HG03469 (cell line): ENCODE data around the gene APOB.
"Not testable (repeated sequence)": the region's sequence is repeated elsewhere in the genome, so short reads cannot be mapped to it uniquely, and the experiment has no call there.

ENCODE experiments used
- ATAC-seq: cut with Tn5 transposase; IDR thresholded peaks from one replicate; pipeline ENCODE4 v1.9.1; 2021; ENCODE audit warnings: mild to moderate bottlenecking, moderate library complexity, moderate number of reproducible peaks; ENCODE audit not compliant: unreplicated experiment

The APOB gene

DNA sequence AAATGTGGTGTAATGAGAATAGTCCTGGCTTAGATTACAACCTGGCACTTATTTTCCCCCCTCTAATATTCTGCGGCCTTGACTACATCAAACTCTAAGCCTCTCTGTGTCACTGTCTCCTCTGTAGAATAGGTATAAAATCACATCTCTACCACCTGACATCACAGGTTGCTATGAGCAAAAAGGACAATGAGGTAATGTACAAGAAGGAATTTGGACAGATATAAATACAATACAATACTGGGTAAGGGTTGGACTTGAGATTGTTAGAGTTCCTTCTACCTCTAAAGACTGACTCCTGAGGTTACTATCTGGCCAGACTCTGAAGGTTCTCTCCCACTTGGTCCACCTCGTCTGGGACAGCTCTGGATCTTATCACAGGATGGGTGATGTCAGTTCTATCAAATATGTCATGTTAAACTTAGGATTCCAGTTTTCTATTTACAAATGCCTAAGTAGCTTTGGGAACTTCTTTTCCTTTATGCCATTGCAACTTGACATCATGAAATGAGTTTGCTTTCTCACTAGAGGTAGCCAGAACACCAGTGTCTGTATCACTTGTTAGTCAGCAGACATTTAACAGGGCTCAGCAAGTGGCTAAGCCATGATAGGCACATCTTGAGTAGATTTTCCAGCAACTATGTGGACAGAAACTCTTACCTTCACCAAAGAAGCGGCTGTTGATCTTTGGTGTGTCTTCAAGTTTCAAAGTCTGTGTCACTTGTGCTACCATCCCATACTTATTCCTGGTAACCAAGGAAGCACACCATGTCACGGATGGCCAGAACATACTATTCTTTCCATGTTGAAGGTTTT, 9.5 kb downstream of the APOB start:
- ATAC-seq, result no peak

DNA sequence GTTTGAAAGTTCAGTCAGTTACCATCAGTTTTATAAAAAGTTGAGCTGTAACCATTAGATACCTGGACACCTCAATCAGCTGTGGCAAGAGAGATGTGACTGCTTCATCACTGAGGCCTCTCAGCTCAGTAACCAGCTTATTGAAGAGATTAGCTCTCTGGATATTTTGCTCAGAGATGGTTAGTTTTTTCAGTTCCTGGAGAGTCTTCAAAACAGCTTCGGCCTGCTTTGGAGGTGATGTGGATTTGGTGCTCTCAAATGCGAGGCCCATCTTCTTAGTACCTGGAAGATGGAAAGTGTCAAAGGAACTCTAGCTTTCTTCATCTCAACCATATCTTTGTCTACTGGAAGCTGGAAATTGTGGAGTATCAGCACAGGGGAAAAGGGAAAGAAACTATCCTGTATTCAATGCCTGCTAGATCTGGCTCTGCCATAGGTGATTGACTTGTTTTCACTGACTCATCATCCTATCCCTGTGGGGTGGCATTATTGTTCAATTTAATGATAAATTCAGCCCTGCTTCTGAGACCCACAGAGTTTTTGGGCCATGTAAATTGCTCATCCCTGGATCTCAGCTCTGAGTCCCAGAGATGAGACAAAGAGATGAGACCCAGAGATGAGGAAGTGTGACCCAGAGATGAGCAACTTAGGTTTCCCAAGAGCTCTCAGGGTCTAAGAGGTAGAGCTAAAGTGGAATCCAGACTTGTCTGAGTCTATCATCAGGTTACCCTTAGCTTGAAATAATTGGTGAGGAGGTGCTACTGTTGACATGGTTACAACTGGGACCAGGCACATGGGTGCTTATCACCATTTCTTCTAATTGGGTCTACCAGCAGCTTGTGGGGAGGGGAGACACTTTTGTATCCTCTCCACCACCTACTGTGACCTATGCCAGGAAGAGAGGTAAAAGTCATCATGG, 10.4 kb downstream of the APOB start:
- no peak for ATAC-seq

DNA sequence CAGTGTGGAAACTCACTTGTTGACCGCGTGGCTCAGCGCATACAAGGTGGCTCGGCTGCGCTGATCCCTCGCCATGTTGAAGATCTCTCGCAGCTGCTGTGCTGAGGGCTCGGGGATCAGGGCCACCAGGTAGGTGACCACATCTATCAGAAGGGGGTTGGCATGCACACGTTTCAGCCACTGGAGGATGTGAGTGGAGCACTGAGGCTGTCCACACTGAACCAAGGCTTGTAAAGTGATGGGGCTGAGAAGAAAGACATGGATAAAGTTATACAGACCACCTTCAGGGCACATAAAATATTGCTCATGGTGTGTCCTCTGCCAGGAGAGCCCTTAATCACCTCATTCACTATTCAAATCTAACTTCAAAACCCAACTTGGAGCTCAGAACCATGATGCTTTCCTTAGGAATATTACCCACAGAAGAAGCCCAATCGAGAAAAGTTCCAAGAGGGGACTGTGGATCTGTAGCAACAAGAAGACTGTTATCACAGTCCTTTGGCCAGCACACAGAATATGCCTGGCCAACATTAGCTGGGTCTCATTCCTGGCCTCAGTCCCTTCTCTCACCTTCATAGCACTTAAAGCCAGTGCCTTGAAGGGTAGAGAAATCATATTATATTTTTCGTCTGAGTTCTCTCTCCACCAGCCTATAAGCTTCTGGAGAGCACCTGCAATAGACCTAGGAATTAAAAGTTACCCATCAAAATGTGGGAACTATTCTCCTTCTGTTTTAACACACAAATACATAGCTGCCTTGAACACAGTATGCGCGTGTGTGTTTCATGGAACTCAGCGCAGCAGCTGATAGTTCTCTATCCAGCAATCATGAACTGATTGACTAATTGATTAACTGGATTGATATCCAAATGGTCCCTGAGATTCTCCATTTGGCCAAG, 11.3 kb downstream of the APOB start:
- no peak for ATAC-seq

DNA sequence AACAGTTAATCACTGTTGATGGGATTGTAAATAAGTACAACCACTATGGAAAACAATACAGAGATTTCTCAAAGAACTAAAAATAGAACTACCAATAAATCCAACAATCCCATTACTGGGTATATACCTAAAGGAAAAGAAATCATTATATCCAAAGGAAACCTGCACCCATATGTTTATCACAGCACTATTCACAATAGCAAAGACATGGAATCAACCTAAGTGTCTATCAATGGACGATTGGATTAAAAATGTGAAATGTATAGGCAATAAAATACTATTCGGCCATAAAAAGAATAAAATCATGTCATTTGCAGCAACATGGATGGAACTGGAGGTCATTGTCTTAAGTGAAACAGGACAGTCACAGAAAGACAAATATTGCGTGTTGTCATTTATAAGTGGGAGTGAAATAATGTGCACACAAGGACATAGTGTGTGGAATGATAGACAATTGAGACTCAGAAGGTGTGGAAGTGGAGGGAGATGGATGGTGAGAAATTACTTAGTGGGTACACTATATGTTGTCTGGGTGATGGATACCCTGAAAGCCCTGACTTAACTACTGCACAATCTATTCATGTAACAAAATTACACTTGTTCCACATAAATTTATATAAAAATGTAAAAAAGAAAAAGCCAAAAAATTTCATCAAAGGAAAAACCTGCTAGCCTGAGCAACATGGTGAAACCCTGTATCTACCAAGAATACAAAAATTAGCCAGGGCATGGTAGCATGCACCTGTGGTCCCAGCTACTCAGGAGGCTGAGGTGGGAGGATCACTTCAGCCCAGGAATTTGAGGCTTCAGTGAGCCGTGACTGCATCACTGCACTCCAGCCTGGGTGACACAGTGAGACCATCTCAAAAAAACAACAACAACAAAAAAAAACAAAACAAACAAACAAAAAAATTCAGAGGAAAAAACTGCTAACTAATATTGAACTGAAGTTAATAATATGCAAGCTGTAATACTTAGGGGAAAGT, 12.6 kb downstream of the APOB start:
- no peak for ATAC-seq

DNA sequence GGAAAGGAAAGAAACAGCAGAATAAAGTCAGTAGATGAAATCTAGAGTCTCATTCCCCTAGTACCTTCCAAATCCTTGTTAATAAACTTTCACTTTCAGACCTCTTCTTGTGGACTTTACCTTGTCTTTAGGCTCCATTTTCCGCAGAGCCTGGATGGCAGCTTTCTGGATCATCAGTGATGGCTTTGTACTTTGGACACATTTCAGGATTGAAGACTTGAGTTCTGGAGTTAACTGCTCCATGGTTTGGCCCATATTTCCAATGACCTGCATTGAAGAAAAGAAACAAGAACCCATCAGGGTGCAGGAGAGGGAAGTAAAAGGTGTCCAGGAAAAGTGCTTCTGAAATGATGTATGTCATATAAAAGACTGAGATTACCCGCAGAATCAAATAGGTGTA, 14.4 kb downstream of the APOB start:
- no peak for ATAC-seq

- ATAC-seq, result not testable (repeated sequence)
These were observed 14.9 kb downstream of the APOB start for GRCh38 chr2:21028951-21029350.

- no peak for ATAC-seq
These were observed 15.6 kb downstream of the APOB start for GRCh38 chr2:21028021-21028947.

GRCh38 chr2:21026479-21027282, 17.2 kb downstream of the APOB start:
- ATAC-seq, result no peak

- ATAC-seq, result no peak
These were observed 18.0 kb downstream of the APOB start for GRCh38 chr2:21025690-21026478.

DNA sequence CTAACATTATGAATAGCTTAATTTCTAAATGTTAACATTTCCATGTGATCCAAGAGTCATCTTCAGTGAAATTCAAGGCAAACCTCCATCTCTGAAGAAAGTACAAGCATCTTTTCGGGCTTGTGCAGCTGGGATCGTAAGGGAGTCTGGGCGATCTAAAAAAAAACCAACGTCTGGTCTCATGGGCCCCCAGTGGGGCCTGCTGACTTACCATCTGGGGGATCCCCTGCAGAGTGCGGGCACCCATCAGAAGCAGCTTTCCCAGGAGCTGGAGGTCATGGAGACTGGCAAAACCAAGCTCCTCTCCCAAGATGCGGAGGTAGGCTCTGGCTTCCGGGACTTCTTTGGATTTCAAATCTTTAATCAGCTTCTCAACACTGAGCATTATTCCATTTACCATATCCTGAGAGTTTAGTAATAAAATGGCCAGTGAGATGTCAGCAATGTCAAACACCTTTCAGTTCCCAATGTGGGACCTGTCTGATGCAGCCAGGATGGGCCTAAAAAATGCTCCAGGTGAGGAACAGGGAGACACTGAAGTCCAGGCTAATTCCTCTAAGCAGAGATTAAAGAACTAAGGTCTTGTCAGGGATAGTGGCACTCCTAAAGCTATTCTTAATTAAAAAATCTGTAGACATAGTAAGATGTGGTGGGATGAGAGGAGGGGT, 19.0 kb downstream of the APOB start:
- no peak for ATAC-seq

GRCh38 chr2:21024198-21024597, 19.7 kb downstream of the APOB start:
- ATAC-seq, result no peak

DNA sequence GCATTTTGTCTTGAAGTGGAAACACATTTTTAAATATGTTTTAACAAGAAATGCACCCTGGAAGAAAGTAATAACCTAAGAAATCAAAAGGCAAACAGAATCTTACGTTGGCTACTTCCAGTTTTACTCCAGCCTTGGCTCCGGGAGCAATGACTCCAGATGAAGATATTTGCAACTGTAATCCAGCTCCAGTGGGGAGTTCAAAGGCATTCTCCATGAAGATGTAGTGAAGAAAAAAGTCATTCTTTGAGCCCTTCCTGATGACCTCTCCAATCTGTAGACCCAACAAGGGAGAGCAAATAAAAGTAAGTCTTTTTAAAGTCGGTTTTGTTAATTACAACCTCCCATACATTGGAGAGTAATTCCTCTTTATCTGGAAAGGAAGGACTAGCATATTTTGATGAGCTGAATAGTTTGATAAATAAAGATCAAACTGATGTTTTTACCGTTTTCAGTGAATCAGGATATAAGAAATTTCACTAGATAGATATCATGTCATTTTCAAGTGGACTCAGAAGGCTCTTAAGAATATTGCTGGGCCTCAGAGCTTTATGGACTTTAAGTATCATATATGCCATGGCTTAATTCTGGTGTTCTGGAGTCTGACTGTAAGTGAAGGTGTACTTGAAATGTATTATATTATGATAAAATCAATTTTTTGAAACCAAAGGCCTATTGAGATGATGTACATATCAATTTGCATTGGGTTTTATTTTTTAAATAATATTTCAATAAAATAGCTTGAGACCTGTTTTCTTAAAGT, 20.3 kb downstream of the APOB start:
- ATAC-seq, result no peak

GRCh38 chr2:21022792-21023367, 21.0 kb downstream of the APOB start:
- no peak for ATAC-seq

DNA sequence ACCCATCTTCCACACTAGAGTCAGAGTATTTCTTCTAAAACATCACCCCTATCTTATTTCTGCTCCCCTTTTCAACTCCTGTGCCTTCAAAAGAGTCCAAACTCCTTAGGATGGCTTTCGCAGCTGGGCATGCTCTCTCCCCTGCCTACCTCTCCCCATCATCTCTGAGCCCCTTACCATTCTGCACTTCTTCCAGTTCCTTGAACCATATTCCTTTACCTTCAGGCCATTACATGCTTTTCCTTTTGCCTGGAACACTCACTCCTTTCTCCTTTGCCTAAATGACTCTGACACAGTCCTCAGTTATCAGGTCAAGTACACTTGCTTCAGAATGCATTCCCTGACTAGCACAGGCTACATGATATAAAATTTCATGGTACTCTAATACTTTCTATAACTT, 22.4 kb downstream of the APOB start:
- no peak for ATAC-seq

GRCh38 chr2:21020668-21021288, 23.1 kb downstream of the APOB start:
- ATAC-seq, result no peak
